Kidney epithelial cell (primary cell): ENCODE measurements around the gene ZNF862. TPM values are rescaled to one million over a fixed set of nuclear protein-coding genes. Genes with fewer than 3 reads are reported as not detected.

ENCODE experiments used
- DNase-seq: peaks from one replicate; pipeline ENCODE4 v3.0.0-alpha.2; 2010; ENCODE audit warnings: low read depth
- H3K27me3 ChIP-seq: 2 replicates; pipeline ENCODE4 v1.6.0; 2011; ENCODE audit warnings: low read length; ENCODE audit not compliant: control insufficient read depth, insufficient read depth
- H3K36me3 ChIP-seq: 2 replicates; pipeline ENCODE4 v1.5.1; 2011; ENCODE audit warnings: low read length; ENCODE audit not compliant: control insufficient read depth, insufficient read depth
- H3K4me3 ChIP-seq: 2 replicates; pipeline ENCODE4 v1.5.1; 2011; ENCODE audit warnings: low read depth, mild to moderate bottlenecking, control low read depth, low read length
- total RNA-seq: library from RNA; depleted of rRNA; stranded (reverse); fragments of >200 nt; gene quantifications from 2 replicates; pipeline ENCODE4 v1.2.3, GENCODE V29; 2015
- TF ChIP-seq, protein P1 (sequence below): IDR thresholded peaks from 2 replicates; pipeline ENCODE4 v1.5.1; 2011; ENCODE audit warnings: mild to moderate bottlenecking, moderate library complexity, low read length, control low read depth, inconsistent platforms; ENCODE audit not compliant: insufficient read depth, poor library complexity, severe bottlenecking

The ZNF862 gene
- total RNA-seq, 1 donor from 2014 or later: 7.2 TPM

DNA sequence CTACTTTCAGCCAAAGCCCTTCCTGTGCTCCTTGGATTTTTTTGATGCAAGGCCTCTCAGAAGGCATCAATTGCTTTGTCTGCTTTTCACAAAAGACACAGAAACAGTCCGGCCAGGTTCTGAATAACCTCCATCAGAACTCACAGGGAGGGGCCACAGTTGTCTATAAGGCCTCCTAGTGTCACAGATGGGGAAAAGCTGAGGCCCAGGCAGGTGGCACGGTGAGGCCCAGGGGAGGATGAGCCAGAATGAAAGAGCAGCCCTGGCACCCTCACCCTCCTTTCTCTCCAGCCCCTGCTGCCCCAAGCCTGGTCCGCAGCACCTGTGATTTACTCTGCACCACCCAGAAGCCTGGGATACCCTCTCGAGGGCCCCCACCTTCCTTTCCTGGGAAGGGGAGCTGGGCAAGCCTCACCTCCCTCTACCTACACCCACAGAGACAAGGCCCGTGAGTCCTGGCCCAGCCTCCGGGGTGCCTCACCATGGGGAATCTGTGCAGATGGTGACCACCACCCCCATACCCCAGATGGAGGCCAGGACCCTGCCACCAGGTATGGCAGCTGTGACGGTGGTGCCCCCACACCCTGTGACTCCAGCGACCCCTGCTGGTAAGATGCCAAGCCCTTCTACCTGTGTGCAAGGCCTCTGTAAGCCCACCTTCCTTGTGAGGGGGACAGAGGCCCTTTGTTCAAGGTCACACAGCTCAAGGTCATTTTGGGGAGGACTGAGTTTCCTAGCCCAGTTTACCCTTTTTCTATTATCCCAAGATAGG is 38.6 kb upstream of the ZNF862 start:
- DNase-seq: no peak
- Histone ChIP-seq H3K36me3 (no peaks in the 10 kb centered on the region), H3K4me3 (no peak overlapping the region), H3K27me3 (peaks cover 18% of the 10 kb centered on the region)
- TF ChIP-seq, protein P1, sequence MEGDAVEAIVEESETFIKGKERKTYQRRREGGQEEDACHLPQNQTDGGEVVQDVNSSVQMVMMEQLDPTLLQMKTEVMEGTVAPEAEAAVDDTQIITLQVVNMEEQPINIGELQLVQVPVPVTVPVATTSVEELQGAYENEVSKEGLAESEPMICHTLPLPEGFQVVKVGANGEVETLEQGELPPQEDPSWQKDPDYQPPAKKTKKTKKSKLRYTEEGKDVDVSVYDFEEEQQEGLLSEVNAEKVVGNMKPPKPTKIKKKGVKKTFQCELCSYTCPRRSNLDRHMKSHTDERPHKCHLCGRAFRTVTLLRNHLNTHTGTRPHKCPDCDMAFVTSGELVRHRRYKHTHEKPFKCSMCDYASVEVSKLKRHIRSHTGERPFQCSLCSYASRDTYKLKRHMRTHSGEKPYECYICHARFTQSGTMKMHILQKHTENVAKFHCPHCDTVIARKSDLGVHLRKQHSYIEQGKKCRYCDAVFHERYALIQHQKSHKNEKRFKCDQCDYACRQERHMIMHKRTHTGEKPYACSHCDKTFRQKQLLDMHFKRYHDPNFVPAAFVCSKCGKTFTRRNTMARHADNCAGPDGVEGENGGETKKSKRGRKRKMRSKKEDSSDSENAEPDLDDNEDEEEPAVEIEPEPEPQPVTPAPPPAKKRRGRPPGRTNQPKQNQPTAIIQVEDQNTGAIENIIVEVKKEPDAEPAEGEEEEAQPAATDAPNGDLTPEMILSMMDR: peak; percentile 37

DNA sequence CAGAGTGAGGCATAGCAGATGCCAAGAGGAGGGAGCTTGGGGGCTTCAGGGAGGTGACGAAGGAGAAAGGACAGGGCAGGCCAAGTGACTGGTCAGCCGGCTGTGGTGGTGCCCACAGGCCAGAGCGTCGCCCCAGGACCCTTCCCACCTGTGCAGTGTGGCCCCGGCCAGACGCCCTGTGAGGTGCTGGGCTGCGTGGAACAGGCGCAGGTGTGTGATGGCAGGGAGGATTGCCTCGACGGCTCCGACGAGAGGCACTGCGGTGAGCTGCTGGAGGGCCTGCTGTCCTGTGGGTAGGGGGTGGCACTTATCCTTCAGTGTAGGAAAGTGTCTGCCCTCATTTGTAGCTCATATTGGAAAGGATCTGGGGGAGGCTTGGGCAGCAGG is 38.0 kb upstream of the ZNF862 start:
- Histone ChIP-seq H3K36me3 (no peaks in the 10 kb centered on the region), H3K27me3 (peaks cover 14% of the 10 kb centered on the region), H3K4me3 (no peak overlapping the region)
- no peak for DNase-seq
- TF ChIP-seq, protein P1: no peak

DNA sequence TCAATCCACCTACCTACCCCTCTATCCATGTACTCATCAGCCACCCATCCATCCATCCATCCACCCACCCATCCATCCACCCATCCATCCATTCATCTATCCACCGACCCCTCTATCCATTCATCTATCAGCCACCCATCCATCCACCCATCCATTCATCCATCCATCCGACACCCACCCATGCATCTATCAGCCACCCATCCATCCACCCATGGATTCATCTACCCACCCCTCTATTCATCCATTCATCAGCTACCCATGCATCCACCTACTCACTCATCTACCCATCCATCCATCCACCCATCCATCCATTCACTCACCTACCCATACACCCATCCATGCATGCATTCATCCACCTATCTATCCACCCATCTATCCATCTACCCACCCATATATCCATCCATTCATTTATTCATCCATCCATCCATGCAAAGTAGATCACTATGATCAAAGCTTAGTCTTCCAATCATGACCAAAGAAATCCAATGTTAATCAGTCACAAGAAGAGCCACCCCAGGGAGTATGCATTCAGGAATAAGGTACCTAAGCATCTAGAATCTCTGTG is 37.1 kb upstream of the ZNF862 start:
- no peak overlapping the region for H3K4me3 ChIP-seq
- TF ChIP-seq, protein P1: no peak
- no peak for DNase-seq
- no peaks in the 10 kb centered on the region for H3K36me3 ChIP-seq
- H3K27me3 ChIP-seq: peaks cover 17% of the 10 kb centered on the region

DNA sequence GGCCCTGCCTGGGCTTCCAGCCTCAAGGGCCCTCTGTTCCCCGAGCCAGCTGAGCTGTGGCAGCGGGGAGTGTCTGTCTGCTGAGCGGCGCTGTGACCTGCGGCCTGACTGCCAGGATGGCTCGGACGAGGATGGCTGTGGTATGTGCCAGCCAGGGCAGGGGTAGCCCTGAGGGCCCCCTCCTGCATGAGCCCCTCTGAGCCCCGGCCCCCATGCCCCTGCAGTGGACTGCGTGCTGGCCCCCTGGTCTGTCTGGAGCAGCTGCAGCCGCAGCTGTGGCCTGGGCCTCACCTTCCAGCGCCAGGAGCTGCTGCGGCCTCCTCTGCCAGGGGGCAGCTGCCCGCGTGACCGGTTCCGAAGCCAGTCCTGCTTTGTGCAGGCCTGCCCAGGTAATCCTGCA is 36.4 kb upstream of the ZNF862 start:
- no peak for DNase-seq
- no peaks in the 10 kb centered on the region for H3K36me3 ChIP-seq
- peaks cover 22% of the 10 kb centered on the region for H3K27me3 ChIP-seq
- no peak overlapping the region for H3K4me3 ChIP-seq
- TF ChIP-seq, protein P1: no peak

DNA sequence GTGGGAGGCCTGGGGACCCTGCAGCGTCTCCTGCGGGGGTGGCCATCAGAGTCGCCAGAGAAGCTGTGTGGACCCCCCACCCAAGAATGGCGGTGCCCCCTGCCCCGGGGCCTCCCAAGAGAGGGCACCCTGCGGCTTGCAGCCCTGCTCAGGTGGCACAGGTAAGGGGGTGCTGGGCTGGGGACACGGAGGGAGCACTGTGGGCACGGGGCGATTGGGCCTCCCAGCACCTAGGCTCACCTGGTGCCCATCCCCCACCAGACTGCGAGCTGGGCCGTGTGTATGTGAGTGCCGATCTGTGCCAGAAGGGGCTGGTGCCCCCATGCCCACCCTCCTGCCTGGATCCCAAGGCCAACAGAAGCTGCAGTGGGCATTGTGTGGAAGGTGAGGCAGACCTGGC is 35.2 kb upstream of the ZNF862 start:
- peaks cover 24% of the 10 kb centered on the region for H3K27me3 ChIP-seq
- TF ChIP-seq, protein P1: no peak
- H3K36me3 ChIP-seq: no peaks in the 10 kb centered on the region
- H3K4me3 ChIP-seq: no peak overlapping the region
- no peak for DNase-seq
